T-helper 22 cell (primary cell): ENCODE measurements around the gene ADORA1.

Source experiments
- DNase-seq: peaks from one replicate; pipeline ENCODE4 v3.0.0-alpha.2; 2020; ENCODE audit warnings: low read depth

ADORA1 gene

GRCh38 chr1:203142684-203143408 is 15.3 kb downstream of the ADORA1 start:
- DNase-seq = no peak

DNA sequence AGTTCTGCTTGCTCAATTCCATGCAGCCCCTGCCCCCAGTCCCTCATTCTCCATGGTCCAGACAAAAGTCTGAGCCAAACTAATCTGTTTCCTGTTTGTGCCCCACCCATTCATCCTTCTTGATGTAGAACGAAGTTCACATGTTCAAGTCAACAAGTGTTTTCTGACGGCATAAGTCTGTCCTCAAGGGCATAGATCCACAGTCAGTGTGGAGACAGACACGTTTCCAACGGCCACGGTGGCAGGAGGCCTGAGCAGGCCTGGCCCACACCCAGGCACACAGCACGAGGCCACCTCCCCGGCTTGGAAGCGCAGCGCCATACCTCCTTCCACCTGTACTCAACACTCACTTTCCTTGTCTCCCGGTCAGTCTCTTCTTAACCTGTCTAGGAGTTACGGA is 16.1 kb downstream of the ADORA1 start:
- DNase-seq = no peak

DNA sequence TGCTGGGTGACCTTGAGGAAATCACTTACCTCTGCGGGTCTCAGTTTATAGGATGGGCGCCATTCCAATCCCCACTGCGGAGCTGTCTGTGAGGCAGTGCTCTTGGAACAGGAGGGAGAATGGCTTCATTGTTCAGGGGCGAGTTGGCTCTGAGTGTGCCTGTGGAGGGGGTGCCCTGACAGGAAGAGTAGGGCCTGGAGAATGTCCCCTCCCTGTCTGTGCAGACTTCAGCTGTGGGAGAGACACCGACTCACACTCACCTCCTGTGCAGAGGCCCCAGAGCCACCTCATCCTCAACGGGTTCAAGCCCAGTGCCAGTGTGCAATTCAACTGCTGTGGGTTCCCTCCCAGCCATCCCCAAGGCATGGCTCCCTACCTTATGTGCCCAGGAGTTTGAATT is 17.1 kb downstream of the ADORA1 start:
- no peak for DNase-seq

- no peak for DNase-seq
Observed at GRCh38 chr1:203145321-203146041, 18.0 kb downstream of the ADORA1 start.

DNA sequence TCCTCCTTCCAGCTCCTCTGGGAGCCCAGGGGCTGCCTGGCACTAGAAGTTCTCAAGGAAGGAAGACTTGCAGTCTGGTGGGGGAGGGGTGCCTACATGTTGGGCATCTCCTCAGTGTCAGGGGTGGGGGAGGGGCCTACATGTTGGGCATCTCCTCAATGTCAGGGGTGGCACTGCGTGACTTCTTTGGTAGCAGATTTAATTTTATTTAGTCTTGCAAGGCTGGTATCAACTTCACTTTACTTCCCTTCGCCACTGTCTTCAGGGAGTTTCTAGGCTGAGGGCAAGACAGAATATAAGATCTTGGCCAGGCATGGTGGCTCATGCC is 18.5 kb downstream of the ADORA1 start:
- no peak for DNase-seq

GRCh38 chr1:203146537-203146936 is 19.0 kb downstream of the ADORA1 start:
- no peak for DNase-seq

DNA sequence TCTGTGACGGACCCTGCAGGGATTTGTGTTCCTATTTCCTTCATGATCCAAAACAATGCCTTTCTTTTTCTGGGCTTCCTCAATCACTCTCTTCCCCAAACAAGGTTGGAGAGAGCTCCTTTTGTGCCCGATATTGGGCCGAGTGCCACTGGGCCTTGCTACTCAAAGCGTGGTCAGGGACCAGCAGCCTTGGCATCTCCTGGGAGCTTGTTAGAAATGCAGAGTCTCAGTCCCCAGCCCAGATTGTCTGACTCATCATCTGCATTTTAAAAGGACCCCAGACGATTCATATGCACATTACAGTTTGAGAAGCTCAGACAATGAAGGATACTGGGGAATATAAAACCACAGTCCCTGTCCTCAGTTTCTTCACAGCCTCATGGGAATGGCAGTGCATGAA is 19.9 kb downstream of the ADORA1 start:
- no peak for DNase-seq

- DNase-seq = no peak
Observed at GRCh38 chr1:203148127-203148526, 20.6 kb downstream of the ADORA1 start.

DNA sequence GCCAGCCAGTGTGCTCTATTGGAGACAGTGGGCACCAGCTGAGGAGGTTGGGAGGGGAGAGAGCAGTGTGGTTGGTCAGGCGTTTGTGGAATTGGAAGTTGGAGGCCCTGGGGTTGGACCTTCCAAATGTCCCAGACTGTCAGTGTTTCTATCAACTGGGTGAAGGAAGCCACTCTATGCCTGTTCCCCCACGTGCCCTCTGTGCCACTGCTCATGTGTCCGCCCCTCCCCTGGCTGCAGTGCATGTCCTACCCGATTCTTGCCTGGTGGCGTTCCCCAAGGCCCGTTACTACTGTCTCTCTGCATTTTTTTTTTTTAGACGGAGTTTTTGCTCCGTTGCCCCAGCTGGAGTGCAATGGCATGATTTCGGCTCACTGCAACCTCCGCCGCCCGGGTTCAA is 21.1 kb downstream of the ADORA1 start:
- DNase-seq = no peak

GRCh38 chr1:203149188-203149840 is 21.8 kb downstream of the ADORA1 start:
- DNase-seq = no peak

DNA sequence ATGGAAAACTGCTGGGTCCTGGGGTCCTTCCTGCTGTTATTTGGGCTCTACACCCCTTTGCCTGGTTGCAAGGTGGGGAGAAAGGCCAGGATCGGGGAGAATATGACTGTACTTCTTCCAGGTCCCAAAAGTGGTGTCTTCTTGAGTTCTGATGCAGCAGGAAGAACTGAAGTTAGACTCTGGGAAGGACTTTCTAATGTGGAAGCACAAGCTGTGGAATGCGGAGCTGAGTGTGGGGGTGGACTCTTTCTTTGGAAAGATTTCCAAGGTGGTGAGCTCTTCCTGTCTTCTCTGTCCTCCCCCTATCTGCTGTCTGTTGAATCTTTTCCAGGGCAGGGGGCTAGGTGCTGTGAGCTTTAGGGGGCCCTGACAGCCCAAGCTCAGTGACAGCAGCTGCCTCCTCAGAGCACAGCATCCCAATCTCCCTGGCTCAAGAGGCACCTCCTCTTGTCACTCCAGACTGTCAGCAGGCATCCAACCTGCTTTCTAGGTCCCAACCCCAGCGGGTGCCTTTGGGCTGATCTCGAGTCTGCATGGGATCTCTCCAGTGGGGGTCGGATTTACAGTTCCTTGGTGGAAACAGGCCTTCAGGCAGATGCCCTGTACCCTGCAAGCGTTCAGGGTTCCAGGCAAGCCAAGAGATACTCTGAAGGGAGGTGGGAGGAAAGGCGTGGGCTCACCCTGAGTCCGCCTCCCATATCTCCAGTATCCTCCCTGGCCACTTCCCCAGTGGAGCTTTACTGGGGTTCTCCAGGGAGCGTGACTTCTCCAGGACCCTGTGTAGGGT is 23.2 kb downstream of the ADORA1 start:
- DNase-seq = no peak

DNA sequence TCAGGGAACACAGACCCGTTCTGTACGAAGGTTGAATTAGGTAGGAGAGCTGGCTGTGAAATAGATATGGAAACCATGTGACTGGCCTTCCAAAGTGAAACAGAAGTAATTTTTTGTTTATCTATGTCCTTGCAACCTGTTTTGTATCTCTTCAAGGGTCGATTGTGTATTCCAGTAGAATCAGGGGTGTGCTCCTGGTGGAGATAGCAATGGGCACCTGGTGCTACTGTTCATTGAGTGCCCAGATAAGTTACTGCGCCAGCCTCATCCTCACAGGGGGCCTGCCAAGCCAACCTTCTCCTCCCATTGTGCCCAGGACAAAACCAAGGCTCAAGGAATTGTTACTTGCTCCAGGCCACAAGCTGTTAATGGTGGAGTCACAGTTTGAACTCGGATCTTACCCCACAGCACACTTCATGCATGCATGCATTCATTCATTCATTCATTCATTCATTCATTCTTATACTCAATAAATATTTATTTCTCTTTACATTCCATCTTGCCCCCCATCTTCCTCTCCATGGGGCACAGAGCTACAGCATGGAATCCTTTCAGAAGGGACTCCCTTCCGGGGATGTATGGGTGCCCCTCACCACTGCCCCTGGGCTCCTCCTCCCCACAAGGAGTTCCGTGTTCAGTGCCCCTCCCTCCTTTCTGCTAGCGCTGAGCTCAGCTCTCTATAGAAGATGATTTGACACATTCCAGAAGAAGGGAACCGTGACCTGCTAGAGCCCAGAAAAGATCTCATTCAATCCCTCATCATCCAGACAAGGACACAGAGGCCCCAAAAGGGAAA is 24.0 kb downstream of the ADORA1 start:
- DNase-seq = no peak

- DNase-seq = no peak
Observed at GRCh38 chr1:203152158-203153034, 24.9 kb downstream of the ADORA1 start.

DNA sequence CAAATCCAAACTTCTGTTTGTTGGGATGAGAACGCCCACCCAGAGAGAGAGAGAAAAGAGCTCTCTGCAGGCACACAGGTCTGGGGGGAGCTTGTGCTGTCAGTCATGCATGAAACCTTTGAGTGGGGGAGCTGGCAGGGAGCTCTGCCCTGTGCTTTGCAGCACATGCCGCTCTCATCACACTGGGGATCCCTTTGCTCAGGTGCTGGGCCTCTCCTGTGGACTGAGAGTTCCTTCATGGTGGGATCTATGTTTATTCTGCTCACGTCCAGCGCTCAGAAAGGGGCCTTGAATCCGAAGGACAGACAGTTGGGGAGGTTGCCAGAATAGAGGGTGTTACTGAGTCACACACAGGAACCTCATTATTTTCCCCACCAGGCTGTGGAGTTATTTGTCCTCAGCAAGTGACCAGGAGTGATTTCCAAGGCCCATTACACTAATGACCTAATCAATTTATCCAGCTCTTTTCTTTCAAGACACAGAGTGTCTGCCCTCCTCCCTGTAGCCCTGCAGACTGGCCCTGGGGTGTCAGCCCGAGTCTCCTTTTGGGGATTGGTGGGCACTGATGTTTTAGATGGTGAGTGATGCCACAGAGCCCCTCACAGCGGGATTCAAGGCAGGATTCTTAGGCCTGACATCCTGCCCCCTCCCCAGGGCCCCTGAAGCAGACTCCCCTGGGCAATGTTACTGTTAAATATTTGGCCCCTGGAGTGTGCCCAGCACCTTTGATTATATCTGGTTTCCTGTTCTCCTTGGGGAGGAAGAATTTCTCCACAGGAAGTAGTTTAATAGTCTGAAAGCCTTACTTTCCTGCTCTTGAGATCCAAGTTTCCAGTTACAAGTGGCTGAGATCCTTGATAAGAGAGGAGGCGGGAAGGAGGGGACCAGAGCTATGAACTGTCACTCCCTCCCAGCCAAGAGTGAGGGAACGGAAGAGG is 25.8 kb downstream of the ADORA1 start:
- no peak for DNase-seq

DNA sequence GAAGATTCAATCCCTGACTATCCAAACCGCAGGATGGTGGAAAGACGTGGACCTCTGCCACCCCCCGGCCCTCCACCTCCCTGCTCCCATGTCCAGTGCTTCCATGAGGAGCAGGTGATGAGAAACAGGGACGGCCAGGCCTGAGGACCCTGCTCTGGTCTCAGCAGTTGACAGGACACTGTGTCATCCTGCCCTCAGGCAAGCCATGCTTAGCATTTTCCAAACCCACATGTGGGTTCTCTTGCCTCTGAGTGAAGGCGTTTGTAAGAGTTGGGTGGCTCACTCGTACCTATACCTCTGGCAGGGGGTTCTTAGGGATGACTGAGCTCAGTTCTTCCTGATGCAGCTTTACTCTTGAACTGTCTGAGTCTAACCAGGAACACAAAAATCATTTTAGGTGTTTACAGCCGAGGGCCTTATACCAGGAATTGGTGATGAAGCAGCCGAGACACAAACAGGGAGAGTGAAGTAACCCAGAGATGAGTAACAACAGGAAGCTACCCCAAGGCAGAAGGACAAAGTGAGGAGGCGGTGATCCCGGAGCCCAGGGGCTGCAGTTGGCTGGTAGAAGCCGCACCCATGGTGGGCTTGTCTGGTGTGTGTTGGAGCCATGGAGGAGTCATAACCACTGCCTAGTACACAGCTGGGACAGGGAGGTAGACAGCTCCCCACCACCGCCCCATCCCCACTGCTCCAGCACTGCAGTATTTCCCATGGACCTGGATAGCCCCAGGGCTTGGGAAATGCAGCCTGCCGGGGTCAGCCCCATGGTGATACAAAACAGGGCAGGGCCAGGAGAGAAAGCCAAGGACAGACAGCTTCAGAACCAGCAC is 26.7 kb downstream of the ADORA1 start:
- no peak for DNase-seq

- DNase-seq = no peak
Observed at GRCh38 chr1:203156280-203156679, 28.8 kb downstream of the ADORA1 start.

GRCh38 chr1:203158423-203158822 is 30.9 kb downstream of the ADORA1 start:
- no peak for DNase-seq

- DNase-seq = no peak
Observed at GRCh38 chr1:203158960-203159665, 31.6 kb downstream of the ADORA1 start.
